Activated CD8-positive, alpha-beta memory T cell treated with anti-CD3 and anti-CD28 coated beads, Interleukin-2, amount 50 U/mL, for 1 hour (primary cell): ENCODE data around the gene MADD.
"Not testable (repeated sequence)": the region's sequence is repeated elsewhere in the genome, so short reads cannot be mapped to it uniquely, and the experiment has no call there.

ENCODE experiments used
- DNase-seq: peaks from one replicate; pipeline ENCODE4 v3.0.0-alpha.2; 2020; ENCODE audit errors: extremely low read depth

The MADD gene

DNA sequence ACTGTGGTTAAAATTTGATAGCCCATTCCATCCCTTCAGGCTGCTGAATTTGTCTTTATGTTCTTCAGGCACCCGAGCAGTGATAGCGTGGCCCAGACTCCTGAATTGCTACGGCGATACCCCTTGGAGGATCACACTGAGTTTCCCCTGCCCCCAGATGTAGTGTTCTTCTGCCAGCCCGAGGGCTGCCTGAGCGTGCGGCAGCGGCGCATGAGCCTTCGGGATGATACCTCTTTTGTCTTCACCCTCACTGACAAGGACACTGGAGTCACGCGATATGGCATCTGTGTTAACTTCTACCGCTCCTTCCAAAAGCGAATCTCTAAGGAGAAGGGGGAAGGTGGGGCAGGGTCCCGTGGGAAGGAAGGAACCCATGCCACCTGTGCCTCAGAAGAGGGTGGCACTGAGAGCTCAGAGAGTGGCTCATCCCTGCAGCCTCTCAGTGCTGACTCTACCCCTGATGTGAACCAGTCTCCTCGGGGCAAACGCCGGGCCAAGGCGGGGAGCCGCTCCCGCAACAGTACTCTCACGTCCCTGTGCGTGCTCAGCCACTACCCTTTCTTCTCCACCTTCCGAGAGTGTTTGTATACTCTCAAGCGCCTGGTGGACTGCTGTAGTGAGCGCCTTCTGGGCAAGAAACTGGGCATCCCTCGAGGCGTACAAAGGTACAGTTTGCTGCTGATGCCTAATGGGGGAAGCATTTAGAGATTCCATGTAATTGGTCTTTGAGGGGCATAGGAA, 4.7 kb downstream of the MADD start:
- no peak for DNase-seq

DNA sequence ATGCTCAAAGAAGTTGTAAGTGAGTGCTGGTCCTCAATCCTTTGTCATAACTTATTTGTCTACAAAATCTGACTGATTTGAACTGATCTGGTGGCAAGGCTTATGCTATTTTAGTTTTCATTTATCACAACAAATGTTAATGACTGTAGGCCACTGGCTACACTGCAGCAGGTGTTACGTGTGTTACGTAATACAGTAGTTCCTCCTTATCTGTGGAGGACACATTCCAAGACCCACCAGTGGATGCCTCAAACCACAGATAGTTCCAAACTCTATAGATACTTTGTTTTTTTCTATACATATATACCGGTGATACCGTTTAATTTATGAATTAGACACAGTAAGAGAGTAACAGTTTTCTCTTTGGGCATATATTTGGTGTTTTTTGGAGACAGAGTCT, 7.0 kb downstream of the MADD start:
- no peak for DNase-seq

DNA sequence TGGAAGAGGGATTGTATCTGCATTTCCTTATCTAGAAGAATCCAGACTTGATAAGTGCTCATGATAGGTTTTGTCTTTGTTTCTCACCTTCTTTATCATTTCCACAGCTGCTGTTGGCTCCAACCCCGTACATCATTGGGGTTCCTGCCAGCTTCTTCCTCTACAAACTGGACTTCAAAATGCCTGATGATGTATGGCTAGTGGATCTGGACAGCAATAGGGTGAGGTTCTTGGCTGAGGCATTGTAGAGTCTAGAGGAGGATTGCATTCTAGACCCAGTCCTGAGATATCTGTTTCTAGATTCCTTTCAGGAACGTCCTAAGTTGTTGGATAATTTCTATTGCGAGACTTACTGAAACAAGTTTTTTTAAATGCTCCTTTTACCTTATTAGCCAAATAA, 8.1 kb downstream of the MADD start:
- DNase-seq = no peak

DNA sequence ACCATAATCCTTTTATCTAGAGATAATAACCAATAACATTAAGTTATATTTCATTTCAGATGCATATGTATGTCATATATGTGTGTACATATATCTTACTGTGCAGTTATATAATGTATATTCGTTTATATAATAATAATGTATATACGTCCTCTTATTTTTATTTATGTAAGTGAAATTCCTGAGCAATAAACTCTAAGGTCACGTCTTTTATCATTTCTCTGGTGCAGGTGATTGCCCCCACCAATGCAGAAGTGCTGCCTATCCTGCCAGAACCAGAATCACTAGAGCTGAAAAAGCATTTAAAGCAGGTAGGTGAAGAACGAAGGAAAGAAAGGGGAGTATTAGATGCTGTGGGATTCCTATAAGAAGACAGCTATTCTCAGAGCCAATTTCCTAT, 8.8 kb downstream of the MADD start:
- DNase-seq = no peak

DNA sequence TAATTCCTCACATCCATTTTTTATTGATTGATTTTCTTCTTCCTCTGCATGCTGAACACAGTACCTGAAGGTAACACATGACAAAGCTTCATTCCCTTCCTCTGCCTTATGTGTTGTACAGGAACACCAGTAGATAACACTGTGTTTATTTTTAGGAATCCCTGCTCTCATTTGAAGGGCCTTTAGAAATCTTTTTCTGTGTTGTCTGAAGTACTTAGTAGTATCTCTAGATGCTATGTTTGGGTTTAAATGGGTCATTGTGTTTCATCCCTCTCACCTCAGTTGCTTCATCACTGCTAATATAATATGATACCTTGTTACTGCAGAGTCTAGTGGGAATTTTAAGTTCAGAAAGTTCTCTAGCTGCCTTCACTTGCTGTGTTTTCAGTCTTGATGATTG, 10.2 kb downstream of the MADD start:
- no peak for DNase-seq

DNA sequence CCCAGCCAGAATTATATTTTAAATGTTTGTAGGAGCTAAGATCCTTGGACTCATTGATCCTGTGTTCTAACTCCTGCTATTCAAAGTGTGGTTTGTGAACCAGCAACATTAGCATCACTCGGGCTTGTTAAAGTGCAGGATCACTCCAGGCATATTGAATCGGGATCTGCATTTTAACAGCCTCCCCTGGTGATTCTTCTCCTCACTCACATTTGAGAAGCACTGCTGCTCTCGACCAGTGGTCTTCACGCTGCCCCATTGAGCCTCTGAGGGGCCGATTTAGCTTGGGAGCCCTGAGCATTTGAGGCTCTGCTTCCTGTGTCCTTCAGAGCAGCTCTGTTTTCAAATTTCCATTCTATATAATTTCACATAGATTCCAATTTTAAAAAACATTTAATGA, 10.9 kb downstream of the MADD start:
- DNase-seq = no peak

DNA sequence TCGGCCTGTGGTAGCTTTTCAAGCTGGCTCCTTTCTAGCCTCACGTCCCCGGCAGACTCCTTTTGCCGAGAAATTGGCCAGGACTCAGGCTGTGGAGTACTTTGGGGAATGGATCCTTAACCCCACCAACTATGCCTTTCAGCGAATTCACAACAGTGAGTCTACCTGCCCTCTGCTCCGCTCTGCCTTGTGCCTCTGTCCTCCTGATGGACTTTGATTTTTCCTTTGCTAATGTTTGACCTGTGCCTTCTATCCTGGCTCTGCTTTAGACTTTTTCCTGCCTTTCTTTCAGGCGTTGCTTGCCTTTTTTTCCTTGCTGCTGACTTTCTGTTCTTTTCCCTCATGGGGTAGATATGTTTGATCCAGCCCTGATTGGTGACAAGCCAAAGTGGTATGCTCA, 12.5 kb downstream of the MADD start:
- DNase-seq = no peak

DNA sequence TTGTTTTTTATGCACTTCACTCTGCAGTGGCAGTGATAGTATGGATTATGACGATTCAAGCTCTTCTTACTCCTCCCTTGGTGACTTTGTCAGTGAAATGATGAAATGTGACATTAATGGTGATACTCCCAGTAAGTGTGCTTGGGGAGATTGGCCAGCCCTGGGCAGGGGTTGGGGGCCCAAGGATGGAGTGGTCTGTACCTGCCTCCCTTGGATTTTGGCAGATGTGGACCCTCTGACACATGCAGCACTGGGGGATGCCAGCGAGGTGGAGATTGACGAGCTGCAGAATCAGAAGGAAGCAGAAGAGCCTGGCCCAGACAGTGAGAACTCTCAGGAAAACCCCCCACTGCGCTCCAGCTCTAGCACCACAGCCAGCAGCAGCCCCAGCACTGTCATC, 14.2 kb downstream of the MADD start:
- DNase-seq = no peak

DNA sequence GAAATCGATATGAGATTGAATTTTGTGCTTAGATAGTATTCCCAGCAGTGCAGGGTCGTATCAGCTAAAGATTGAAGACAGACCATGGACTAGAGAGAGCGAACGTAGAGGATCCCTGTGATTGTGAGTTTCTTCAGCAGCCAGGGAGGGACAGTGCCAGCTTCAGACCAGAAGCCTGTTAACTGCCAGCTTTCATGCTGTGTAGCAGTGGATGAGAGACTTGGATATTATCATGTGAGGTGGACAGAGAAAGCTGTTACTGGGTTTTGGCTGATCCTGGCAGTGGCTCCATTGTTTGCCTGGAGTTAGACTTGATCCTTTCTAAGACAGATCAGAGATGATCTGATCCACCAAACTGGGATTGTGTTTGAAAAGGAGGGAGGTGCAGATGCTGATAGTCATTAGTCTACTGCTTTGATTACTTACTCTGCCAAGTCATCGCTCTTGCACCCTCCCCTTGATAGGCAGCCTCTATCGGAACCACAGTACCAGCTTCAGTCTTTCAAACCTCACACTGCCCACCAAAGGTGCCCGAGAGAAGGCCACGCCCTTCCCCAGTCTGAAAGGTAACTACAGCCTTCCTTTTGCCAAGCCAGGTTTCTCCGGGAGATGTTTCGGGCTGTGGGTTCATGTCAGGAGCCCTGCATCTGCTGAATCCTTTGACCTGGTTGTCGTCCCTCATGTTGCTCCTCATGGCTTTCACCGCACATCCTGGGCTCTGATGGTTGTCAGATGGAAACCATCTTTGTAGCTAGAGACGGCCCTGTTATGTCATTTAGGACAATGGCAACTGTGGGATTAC, 16.2 kb downstream of the MADD start:
- no peak for DNase-seq

DNA sequence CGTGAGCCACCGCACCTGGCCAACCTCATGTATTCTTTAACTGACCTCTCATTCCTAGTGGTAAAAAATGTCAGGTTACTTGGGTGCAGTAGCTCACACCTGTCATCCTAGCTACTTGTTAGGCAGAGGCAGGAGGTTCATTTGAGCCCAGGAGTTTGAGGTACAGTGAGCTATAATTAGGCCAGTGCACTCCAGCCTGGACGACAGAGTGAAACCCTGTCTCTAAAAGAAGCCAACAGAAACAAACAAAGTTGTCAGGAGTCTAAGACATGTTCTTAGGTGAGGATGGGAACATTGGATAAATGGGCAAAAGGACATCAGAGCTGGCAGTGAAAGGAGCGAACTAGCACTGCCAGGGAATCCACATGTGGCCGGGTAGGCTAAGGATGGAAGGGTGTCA, 18.1 kb downstream of the MADD start:
- no peak for DNase-seq

DNA sequence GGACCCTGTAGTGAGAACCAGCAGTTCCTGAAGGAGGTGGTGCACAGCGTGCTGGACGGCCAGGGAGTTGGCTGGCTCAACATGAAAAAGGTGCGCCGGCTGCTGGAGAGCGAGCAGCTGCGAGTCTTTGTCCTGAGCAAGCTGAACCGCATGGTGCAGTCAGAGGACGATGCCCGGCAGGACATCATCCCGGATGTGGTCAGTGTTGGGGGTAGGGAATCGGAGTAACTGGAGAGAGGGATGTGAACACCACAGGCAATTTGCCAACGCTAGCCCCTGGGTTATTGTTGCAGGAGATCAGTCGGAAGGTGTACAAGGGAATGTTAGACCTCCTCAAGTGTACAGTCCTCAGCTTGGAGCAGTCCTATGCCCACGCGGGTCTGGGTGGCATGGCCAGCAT, 19.9 kb downstream of the MADD start:
- DNase-seq = no peak

DNA sequence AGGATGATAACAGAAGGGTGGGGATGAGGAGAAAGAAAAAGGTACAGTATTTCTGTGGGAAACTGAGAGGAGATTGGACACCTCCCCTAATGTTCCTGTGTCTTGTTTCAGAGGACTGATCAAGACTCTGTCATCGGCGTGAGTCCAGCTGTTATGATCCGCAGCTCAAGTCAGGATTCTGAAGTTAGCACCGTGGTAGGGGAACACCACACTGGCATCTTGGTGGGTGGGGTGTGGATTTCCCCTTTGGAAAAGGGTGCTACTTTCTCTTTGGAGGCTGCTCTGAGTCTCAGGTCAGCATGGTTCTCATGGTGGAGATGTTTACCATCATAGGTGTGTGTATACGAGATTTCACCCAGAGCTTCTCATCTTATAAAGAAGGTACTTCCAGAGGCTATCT, 25.5 kb downstream of the MADD start:
- no peak for DNase-seq

DNA sequence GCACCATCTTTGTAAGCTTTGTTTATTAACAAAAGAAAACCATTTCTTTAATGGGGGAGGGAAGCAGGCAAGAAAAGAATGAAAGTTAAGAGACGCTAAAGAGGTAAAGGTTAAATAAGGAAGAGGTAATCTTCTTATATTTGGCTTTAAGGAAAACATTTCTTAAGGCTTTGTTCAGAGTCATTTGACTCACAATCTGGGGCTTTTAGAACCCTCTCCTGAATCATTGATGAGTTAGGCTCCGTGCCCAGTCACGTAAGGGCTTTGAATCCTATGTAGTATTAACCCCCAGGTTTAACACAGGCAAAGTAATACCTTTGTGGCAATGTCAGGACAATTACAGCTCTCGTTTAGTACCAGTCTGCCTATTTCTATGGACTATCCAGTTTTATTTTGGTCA, 26.1 kb downstream of the MADD start:
- DNase-seq = no peak

DNA sequence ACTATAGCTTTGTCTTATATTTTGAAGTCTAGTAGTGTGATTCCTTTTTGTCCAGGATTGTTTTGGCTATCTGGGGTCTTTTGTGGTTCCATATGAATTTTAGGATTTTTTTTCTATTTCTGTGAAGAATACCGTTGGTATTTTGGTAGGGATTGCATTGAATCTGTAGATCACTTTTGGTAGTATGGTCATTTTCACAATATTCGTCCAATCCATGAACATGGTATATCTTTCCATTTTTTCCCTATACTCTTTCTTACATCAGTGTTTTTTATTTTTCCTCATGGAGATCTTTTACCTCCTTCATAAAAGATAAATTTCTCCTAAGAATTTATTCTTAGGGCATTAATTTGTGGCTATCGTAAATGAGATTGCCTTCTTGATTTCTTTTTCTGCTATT, 29.1 kb downstream of the MADD start:
- no peak for DNase-seq

DNA sequence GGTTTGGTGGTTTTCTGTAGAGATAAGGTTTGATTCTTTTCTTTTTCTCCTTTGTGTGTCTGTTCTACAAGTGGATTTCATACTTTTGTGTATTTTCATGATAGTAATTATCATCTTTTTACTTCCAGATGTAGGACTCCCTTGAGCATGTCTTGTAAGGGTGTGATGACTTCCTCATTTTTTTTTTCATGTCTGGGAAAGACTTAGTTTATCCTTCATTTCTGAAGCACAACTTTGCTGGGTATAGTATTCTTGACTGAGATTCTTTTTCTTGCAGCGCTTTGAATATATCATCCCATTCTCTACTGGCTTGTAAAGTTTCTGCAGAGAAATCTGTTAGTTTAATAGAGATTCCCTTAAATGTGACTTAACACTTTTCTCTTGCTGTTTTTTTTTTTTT, 32.9 kb downstream of the MADD start:
- no peak for DNase-seq

DNA sequence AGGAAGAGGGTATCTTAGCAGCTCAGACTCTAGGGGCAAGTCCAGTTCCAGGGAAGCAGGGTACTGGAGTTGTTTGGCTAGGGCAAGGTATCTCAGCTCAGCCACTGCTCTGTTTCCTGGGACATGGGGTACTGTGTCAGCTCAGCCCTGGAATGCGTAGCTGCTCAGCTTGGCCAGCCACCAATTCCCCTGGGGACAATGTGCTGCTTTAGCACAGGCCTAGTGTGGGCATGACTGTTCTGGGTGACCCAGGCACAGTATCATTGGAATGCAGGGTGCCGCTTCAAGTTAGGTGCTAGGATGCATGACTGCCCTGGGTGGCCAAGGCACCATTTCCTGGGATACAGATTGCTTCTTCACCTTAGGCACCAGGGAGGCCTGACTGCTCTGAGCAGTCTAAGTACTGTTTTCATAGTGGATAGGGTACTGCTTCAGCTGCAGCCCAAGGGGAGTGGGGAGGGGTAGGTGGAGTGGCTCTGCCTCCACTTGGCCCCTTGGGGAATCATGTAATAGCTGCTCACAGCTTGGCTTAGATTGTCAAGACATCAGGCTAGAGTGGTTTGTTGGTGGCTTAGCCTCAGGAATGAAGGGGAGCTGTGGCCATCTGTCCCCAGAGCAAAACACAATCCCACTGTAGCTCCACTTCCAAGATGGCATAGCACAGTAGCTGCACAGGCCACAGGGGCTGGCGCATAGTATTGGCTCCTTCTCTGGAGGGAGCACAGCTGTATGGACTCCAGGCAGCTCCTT, 36.0 kb downstream of the MADD start:
- DNase-seq = no peak

DNA sequence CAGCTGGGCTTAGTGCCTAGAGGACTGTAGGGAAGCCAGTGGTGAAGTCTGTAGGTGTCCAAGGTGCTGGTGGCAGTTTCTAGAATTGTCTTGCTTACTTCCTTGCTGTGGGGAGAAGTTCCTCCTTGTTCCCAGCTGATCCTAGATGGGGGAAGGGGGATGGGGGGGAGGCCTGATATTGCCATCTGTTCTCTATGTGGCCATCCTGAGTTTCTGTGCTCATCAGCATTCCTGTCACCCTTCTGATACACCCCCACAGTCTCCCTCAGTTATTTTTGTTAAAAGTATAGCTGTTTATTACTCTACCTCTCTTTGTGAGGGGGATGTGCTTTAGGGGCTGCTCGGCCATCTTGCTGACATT, 36.5 kb downstream of the MADD start:
- DNase-seq = no peak

DNA sequence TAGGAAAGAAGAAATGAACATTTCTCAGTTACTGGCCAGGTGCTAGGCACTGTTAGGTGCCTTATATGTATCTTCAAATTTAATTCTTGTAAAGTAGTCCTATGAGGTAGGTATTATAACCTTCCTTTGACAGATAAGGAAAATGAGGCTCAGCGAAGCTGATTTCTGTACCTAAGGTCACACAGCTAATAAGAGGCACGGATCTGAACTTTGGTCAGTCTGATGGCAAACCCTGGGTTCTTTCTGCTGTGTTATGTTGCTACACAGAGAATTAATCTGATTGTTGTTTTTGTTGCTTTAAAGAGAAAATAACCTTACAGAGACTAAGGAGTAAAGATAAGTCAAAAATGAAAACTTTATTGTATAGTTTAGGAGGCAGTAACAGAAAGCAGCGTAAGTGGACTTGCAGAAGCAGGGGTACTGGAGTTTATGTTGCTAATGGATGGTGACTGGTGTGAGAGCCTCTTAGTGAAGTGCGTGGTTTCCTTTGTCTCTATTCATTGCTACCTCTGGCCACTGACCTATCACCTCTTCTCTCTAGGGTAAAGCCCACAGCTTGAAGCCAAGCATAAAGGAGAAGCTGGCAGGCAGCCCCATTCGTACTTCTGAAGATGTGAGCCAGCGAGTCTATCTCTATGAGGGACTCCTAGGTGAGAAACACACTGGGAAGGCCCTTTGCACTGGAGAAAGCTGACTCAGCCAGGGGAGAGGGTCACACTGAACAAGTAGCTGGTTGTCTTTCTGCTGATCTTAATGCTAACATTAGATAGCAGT, 38.3 kb downstream of the MADD start:
- no peak for DNase-seq

DNA sequence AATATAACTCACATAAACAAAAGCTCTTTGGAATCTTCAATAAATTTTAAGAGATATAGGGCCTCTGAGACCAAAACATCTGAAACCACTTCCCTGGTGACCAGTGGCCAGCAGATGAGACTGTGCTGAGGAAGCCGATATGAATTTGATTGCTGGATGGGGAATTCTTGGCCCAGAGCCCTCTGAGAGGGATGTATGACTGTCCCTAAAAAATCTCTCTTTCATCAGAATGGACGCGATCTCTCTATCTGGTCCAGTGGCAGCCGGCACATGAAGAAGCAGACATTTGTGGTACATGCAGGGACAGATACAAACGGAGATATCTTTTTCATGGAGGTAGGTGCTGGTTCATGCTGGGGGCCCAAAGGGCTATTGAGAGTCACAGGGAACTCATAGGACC, 45.1 kb downstream of the MADD start:
- DNase-seq = no peak

DNA sequence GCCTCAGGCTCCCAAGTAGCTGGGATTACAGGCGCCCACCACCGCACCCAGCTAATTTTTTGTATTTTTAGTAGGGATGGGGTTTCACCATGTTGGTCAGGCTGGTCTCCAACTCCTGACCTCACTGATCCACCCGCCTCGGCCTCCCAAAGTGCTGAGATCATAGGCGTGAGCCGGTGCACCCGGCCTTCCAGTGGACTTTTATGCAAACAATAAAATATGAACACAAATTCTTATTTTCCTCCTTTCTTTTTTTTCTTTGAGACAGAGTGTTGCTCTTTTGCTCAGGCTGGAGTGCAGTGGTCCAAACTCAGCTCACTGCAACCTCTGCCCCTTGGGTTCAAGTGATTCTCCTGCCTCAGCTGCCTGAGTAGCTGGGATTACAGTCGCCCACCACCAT, 46.6 kb downstream of the MADD start:
- DNase-seq = not testable (repeated sequence)

DNA sequence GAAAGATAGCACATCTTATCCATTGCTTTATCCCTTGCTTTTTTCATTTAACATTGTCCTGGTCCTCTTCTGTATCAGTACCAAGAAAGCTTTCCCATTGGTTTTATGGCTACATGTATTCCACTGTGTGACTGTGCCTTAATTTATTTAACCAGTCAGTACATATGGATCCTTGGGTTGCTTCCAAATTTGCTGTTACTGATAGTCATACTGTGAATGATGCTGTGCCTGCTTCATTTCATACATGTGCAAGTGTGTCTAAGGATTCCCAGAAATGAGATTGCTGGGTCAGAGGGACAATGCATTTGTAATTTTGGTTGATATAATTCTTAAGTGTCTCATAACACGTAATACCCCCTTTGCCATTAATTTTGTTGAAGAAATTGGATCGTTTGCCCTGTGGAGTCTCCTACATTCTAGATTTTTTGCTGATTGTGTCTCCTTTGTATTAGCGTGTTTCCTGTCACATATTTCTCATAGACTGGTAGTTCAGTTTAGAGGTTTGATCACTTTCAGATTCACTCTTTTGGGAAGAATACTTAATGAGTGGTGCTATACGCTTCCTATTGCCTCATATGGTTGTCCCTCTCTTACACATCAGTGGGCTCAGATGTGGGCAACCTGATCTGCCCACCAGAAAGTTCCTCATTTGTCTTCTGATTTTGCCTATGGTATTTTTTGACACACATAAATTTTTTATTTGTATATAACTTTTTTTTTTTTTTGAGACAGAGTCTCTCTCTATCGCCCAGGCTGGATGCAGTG, 47.3 kb downstream of the MADD start:
- DNase-seq = no peak
